ENCODE results near the gene TUBA3D.
A peak's percentile ranks its signal among the peaks of the same experiment; 100 is the strongest.
"Not testable (repeated sequence)": the region's sequence is repeated elsewhere in the genome, so short reads cannot be mapped to it uniquely, and the experiment has no call there.

Gene TUBA3D

GRCh38 chr2:131484906-131485460 lies 9.1 kb downstream of the TUBA3D start:
- DNase-seq: not testable (repeated sequence)

- DNase-seq: not testable (repeated sequence)
Measured at GRCh38 chr2:131486201-131486902, 10.4 kb downstream of the TUBA3D start.

GRCh38 chr2:131488306-131489205 lies 12.6 kb downstream of the TUBA3D start:
- no peak for DNase-seq

GRCh38 chr2:131490616-131491468 lies 14.9 kb downstream of the TUBA3D start:
- DNase-seq: peak; percentile 55

GRCh38 chr2:131491469-131491836 lies 15.5 kb downstream of the TUBA3D start:
- DNase-seq: not testable (repeated sequence)

- DNase-seq: not testable (repeated sequence)
Measured at GRCh38 chr2:131492015-131492417, 16.1 kb downstream of the TUBA3D start, which contains the start of gene MZT2A. MZT2A (minus strand) TSS chr2:131492397; CDS start chr2:131492376, 21 bp downstream.

GRCh38 chr2:131492418-131493198 lies 16.7 kb downstream of the TUBA3D start:
- peak; percentile 96 for DNase-seq

- peak; percentile 16 for DNase-seq
Measured at GRCh38 chr2:131493199-131493968, 17.5 kb downstream of the TUBA3D start.

- not testable (repeated sequence) for DNase-seq
Measured at GRCh38 chr2:131495506-131495905, 19.6 kb downstream of the TUBA3D start.

- DNase-seq: peak; percentile 83
Measured at GRCh38 chr2:131498321-131498973, 22.5 kb downstream of the TUBA3D start.

- not testable (repeated sequence) for DNase-seq
Measured at GRCh38 chr2:131503587-131503986, 27.7 kb downstream of the TUBA3D start.

GRCh38 chr2:131504082-131504750 lies 28.3 kb downstream of the TUBA3D start:
- DNase-seq: not testable (repeated sequence)

- DNase-seq: no peak
Measured at GRCh38 chr2:131509615-131510014, 33.7 kb downstream of the TUBA3D start.

GRCh38 chr2:131511291-131511968 lies 35.5 kb downstream of the TUBA3D start:
- not testable (repeated sequence) for DNase-seq

- DNase-seq: not testable (repeated sequence)
Measured at GRCh38 chr2:131511969-131512870, 36.3 kb downstream of the TUBA3D start.

GRCh38 chr2:131514408-131515166 lies 38.7 kb downstream of the TUBA3D start:
- DNase-seq: not testable (repeated sequence)

GRCh38 chr2:131515235-131515634 lies 39.3 kb downstream of the TUBA3D start:
- not testable (repeated sequence) for DNase-seq

Data from activated CD4-positive, alpha-beta T cell treated with anti-CD3 and anti-CD28 coated beads, Interleukin-2, Interleukin-6, amounts not matched to agents 100 ng/mL and 50 ng/mL, durations not matched to agents 16 hours and 8 hours (primary cell).